HEK293 (cell line): ENCODE measurements around the gene TMEM256.

ENCODE experiments used
- CTCF ChIA-PET: fragments of 350-600 bp; formaldehyde crosslinking; extraction: SDS; loops from one replicate; lab custom pipeline; 2021; ENCODE audit warnings: antibody characterized with exemption; lab: Yijun Ruan, JAX
- POLR2A ChIA-PET: fragments of 300-600 bp; formaldehyde crosslinking; extraction: SDS; loops from one replicate; lab custom pipeline; 2020; ENCODE audit warnings: antibody characterized with exemption, inconsistent platforms; lab: Yijun Ruan, JAX
- H3K27ac ChIP-seq: fragments of 200-500 bp; sonication (Bioruptor generic); 2 replicates; pipeline ENCODE4 v1.5.1; 2014; ENCODE audit warnings: low read depth, low read length, control low read depth, inconsistent platforms; ENCODE audit errors: extremely low read depth
- H3K36me3 ChIP-seq, 2 experiments: fragments of 200-500 bp in 1 of 2; sonication (Bioruptor generic) in 1 of 2; 1 replicate in 1 of 2; 2 replicates in 1 of 2; pipeline ENCODE4 v1.5.1; 2014 to 2017; ENCODE audit warnings: inconsistent platforms in 2 of 2, low read length in 2 of 2; ENCODE audit not compliant: control insufficient read depth in 2 of 2, insufficient read depth in 1 of 2
- H3K4me1 ChIP-seq: fragments of 200-500 bp; sonication (Bioruptor generic); 2 replicates; pipeline ENCODE4 v1.5.1; 2014; ENCODE audit warnings: mild to moderate bottlenecking, low read length, inconsistent platforms; ENCODE audit not compliant: control insufficient read depth, insufficient read depth
- H3K4me3 ChIP-seq: 2 replicates; pipeline ENCODE4 v1.5.1; 2011; ENCODE audit warnings: low read depth, mild to moderate bottlenecking, control low read depth, low read length, moderate library complexity
- H3K9me3 ChIP-seq: fragments of 200-500 bp; sonication (Bioruptor generic); 2 replicates; pipeline ENCODE4 v1.5.1; 2014; ENCODE audit warnings: low read depth, low read length, inconsistent platforms; ENCODE audit not compliant: control insufficient read depth, insufficient read depth
- EGR2 ChIP-seq: fragments of 450-650 bp; formaldehyde crosslinking; IDR thresholded peaks from 2 replicates; pipeline ENCODE4 v1.5.1; 2016; ENCODE audit warnings: low read depth, missing biosample characterization, missing genetic modification characterization
- SCRT2 ChIP-seq: fragments of 450-650 bp; formaldehyde crosslinking; IDR thresholded peaks from 2 replicates; pipeline ENCODE4 v1.5.1; 2016; ENCODE audit warnings: missing biosample characterization, missing genetic modification characterization
- TRIM28 ChIP-seq: IDR thresholded peaks from 2 replicates; pipeline ENCODE4 v1.6.1; 2011; ENCODE audit warnings: low read length, control low read depth, borderline replicate concordance
- ZBTB20 ChIP-seq: fragments of 450-650 bp; formaldehyde crosslinking; IDR thresholded peaks from 2 replicates; pipeline ENCODE4 v1.5.1; 2016; ENCODE audit warnings: missing biosample characterization, missing genetic modification characterization
- ZFHX2 ChIP-seq: fragments of 450-650 bp; formaldehyde crosslinking; conservative IDR thresholded peaks from 2 replicates; pipeline ENCODE4 v1.5.1; 2016; ENCODE audit warnings: missing biosample characterization, missing genetic modification characterization
- ZNF10 ChIP-seq: fragments of 450-650 bp; formaldehyde crosslinking; IDR thresholded peaks from 2 replicates; pipeline ENCODE4 v1.5.1; 2017; ENCODE audit warnings: missing biosample characterization, missing genetic modification characterization
- ZNF302 ChIP-seq: fragments of 450-650 bp; formaldehyde crosslinking; IDR thresholded peaks from 2 replicates; pipeline ENCODE4 v1.5.1; 2016; ENCODE audit warnings: missing biosample characterization, missing genetic modification characterization, low read depth
- ZNF341 ChIP-seq: fragments of 450-650 bp; formaldehyde crosslinking; IDR thresholded peaks from 2 replicates; pipeline ENCODE4; 2016; ENCODE audit warnings: low read depth, missing biosample characterization, missing genetic modification characterization
- ZNF366 ChIP-seq: fragments of 450-650 bp; formaldehyde crosslinking; conservative IDR thresholded peaks from 2 replicates; pipeline ENCODE4 v1.5.1; 2016; ENCODE audit warnings: missing biosample characterization, missing genetic modification characterization
- ZNF394 ChIP-seq: fragments of 450-650 bp; formaldehyde crosslinking; IDR thresholded peaks from 2 replicates; pipeline ENCODE4 v1.5.1; 2016; ENCODE audit warnings: missing biosample characterization, missing genetic modification characterization, mild to moderate bottlenecking, moderate library complexity, borderline replicate concordance
- ZNF514 ChIP-seq: fragments of 450-650 bp; formaldehyde crosslinking; IDR thresholded peaks from 2 replicates; pipeline ENCODE4 v1.5.1; 2016; ENCODE audit warnings: missing biosample characterization, missing genetic modification characterization
- ZNF626 ChIP-seq: fragments of 450-650 bp; sonication (Bioruptor Pico); formaldehyde crosslinking; IDR thresholded peaks from 2 replicates; pipeline ENCODE4 v1.5.1; 2018; ENCODE audit warnings: missing biosample characterization, missing genetic modification characterization, inconsistent platforms
- ZNF629 ChIP-seq: fragments of 450-650 bp; formaldehyde crosslinking; IDR thresholded peaks from 2 replicates; pipeline ENCODE4 v1.5.1; 2017; ENCODE audit warnings: missing biosample characterization, missing genetic modification characterization
- ZNF670 ChIP-seq: fragments of 450-650 bp; formaldehyde crosslinking; IDR thresholded peaks from 2 replicates; pipeline ENCODE4 v1.5.1; 2016; ENCODE audit warnings: missing biosample characterization, missing genetic modification characterization, low read depth
- ZNF76 ChIP-seq: fragments of 450-650 bp; formaldehyde crosslinking; IDR thresholded peaks from 2 replicates; pipeline ENCODE4; 2016; ENCODE audit warnings: low read depth, missing biosample characterization, missing genetic modification characterization, borderline replicate concordance
- ZNF768 ChIP-seq: fragments of 450-650 bp; formaldehyde crosslinking; IDR thresholded peaks from 2 replicates; pipeline ENCODE4 v1.5.1; 2018; ENCODE audit warnings: missing biosample characterization, mild to moderate bottlenecking, missing genetic modification characterization
- TF ChIP-seq, protein P1 (sequence below): fragments of 450-650 bp; formaldehyde crosslinking; IDR thresholded peaks from 2 replicates; pipeline ENCODE4 v1.5.1; 2016; ENCODE audit warnings: missing biosample characterization, missing genetic modification characterization
- TF ChIP-seq, protein P2 (sequence below): fragments of 450-650 bp; formaldehyde crosslinking; IDR thresholded peaks from 2 replicates; pipeline ENCODE4 v1.5.1; 2017; ENCODE audit warnings: missing biosample characterization, missing genetic modification characterization
- TF ChIP-seq, protein P3 (sequence below): fragments of 450-650 bp; formaldehyde crosslinking; IDR thresholded peaks from 2 replicates; pipeline ENCODE4 v1.5.1; 2016; ENCODE audit warnings: missing biosample characterization, missing genetic modification characterization

Gene TMEM256

DNA sequence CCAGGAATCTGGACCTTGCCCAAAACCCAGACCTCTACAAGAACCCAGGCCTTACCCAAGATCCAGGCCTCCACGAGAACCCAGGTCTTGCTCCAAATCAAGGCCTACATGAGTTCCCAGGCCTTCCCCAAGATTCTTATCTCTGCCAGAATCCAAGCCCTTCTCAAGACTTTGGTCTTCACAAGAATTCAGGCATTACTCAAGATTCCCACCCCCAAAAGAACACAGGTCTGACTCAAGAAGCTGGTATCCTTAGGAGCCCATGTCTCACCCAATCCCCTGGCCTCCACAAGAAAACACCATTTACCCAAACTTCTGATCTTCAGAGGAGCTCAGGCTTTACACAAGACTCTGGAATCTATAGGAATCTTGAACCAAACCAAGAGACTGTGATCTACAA, 27.3 kb upstream of the TMEM256 start:
- no peak for TF ChIP-seq ZBTB20 (tag by site-specific recombination)
- Histone ChIP-seq H3K36me3 (no peaks in the 10 kb centered on the region), H3K4me3 (no peak overlapping the region), H3K9me3 (no peaks in the 10 kb centered on the region), H3K4me1 (peaks cover 6% of the 10 kb centered on the region), H3K27ac (no peak overlapping the region)
- POLR2A ChIA-PET, result interaction anchor here (1.0 to 1.5 kb wide), 2 partner anchors 27 kb away, joined by 3 read pairs; partner anchors contain the start of gene TMEM256
- CTCF ChIA-PET, result interaction anchor here (0.6 to 1.1 kb wide), 2 partner anchors 75 to 91 kb away, joined by 3 to 6 read pairs; no protein-coding TSS in a partner anchor

DNA sequence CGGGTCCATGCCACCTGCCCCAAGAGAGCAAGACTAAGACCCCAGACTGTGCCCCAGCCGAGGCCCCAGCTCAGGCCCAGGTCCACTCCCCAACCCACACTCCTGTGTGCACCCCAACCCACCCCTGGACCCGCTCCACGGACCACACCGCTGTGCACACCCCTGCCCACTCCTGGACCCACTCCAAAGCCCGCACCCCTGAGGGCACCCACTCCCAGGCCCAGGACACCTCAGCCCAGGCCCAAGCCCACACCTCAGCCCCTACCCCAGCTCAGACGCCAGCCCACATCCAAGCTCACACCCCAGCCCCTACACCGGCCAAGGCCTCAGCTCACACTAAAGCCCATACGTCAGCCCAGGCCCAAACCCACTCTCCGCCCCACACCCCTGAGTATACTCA, 25.8 kb upstream of the TMEM256 start:
- no peaks in the 10 kb centered on the region for H3K9me3 ChIP-seq
- POLR2A ChIA-PET, result interaction anchor here (1.5 kb wide), 1 partner anchor 25 kb away, joined by 3 read pairs; the partner anchor contains the start of gene TMEM256
- CTCF ChIA-PET, result interaction anchor here (1.1 kb wide), 1 partner anchor 74 kb away, joined by 3 read pairs; the partner anchor contains the start of gene TMEM95
- H3K36me3 ChIP-seq, result no peaks in the 10 kb centered on the region
- H3K4me3 ChIP-seq, result no peak overlapping the region
- H3K27ac ChIP-seq, result no peak overlapping the region
- no peaks in the 10 kb centered on the region for H3K4me1 ChIP-seq
- TF ChIP-seq ZNF302 (tag by site-specific recombination) (no peak), EGR2 (peak; percentile 49), ZFHX2 (peak; percentile 36; the same call in 1 of the 2 replicates)
- TF ChIP-seq, protein P1, sequence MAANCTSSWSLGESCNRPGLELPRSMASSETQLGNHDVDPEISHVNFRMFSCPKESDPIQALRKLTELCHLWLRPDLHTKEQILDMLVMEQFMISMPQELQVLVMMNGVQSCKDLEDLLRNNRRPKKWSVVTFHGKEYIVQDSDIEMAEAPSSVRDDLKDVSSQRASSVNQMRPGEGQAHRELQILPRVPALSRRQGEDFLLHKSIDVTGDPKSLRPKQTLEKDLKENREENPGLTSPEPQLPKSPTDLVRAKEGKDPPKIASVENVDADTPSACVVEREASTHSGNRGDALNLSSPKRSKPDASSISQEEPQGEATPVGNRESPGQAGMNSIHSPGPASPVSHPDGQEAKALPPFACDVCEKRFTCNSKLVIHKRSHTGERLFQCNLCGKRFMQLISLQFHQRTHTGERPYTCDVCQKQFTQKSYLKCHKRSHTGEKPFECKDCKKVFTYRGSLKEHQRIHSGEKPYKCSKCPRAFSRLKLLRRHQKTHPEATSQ, result no peak
- TF ChIP-seq, all 188 proteins: peak for 2

DNA sequence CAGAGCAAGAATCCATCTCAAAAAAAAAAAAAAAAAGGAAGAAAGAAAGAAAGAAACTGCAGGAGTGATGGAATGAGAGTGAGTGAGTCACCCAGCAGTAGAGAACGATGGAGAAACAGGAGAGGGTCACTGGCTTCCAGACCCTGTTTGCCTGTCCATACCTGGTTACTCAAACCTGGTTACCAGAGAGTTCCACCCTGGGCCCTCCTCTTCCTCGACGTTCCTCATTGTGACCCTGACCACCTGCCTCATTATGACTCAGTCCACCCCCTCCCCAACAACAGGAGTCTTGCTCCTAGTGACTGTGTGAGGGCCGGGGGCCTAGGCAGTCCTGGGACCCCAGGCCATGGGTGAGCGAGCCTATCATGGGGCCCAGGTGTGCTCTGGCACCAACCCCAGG, 24.7 kb upstream of the TMEM256 start, which contains the start of gene SPEM3:
SPEM3 (plus strand) TSS at position 301 of the 400 bp plus-strand sequence; CDS start at position 347, 46 bp downstream.
- H3K27ac ChIP-seq, result no peak within 1 kb of the TSS
- H3K4me1 ChIP-seq, result no peaks in the 10 kb centered on the region
- no peak for TF ChIP-seq ZNF768 (tag by site-specific recombination)
- TF ChIP-seq, protein P2, sequence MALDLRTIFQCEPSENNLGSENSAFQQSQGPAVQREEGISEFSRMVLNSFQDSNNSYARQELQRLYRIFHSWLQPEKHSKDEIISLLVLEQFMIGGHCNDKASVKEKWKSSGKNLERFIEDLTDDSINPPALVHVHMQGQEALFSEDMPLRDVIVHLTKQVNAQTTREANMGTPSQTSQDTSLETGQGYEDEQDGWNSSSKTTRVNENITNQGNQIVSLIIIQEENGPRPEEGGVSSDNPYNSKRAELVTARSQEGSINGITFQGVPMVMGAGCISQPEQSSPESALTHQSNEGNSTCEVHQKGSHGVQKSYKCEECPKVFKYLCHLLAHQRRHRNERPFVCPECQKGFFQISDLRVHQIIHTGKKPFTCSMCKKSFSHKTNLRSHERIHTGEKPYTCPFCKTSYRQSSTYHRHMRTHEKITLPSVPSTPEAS (tag by site-specific recombination), result no peak
- TF ChIP-seq ZNF366, result no peak
- no peak for TF ChIP-seq ZNF514 (tag by site-specific recombination)
- no peak for TF ChIP-seq ZNF670 (tag by site-specific recombination)
- TF ChIP-seq ZNF76, result no peak
- TF ChIP-seq ZNF629 (tag by site-specific recombination), result no peak
- TF ChIP-seq ZNF10, result no peak
- TF ChIP-seq, protein P3, sequence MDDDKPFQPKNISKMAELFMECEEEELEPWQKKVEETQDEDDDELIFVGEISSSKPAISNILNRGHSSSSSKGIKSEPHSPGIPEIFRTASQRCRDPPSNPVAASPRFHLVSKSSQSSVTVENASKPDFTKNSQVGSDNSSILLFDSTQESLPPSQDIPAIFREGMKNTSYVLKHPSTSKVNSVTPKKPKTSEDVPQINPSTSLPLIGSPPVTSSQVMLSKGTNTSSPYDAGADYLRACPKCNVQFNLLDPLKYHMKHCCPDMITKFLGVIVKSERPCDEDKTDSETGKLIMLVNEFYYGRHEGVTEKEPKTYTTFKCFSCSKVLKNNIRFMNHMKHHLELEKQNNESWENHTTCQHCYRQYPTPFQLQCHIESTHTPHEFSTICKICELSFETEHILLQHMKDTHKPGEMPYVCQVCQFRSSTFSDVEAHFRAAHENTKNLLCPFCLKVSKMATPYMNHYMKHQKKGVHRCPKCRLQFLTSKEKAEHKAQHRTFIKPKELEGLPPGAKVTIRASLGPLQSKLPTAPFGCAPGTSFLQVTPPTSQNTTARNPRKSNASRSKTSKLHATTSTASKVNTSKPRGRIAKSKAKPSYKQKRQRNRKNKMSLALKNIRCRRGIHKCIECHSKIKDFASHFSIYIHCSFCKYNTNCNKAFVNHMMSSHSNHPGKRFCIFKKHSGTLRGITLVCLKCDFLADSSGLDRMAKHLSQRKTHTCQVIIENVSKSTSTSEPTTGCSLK (tag by site-specific recombination), result no peak
- no peak for TF ChIP-seq ZNF341 (tag by site-specific recombination)
- TF ChIP-seq ZNF626 (tag by site-specific recombination), result no peak
- TF ChIP-seq TRIM28, result no peak
- no peak for TF ChIP-seq SCRT2 (tag by site-specific recombination)
- TF ChIP-seq, protein P1, result no peak
- no peak for TF ChIP-seq ZNF394
- ChIA-PET CTCF (interaction anchor here (1.1 kb wide), 1 partner anchor 73 kb away, joined by 3 read pairs; the partner anchor contains the start of gene TMEM95), POLR2A (interaction anchor here (0.6 to 1.0 kb wide), 2 partner anchors 25 to 69 kb away, joined by 4 to 5 read pairs; partner anchors contain the start of gene TMEM256)
- no peak within 1 kb of the TSS for H3K4me3 ChIP-seq
- no peaks in the 10 kb centered on the region for H3K36me3 ChIP-seq
- H3K9me3 ChIP-seq, result no peaks in the 10 kb centered on the region
